GM19240 (cell line): ENCODE results near the gene DGKQ.
"Not testable (repeated sequence)": the region's sequence is repeated elsewhere in the genome, so short reads cannot be mapped to it uniquely, and the experiment has no call there.

Experiments
- DNase-seq: peaks from one replicate; pipeline ENCODE4 v3.0.0; 2011; ENCODE audit warnings: low spot score; ENCODE audit not compliant: insufficient read length

The DGKQ gene

GRCh38 chr4:978957-979701 is 5.8 kb upstream of the DGKQ start:
- DNase-seq: no peak

GRCh38 chr4:976016-976415 is 2.6 kb upstream of the DGKQ start:
- not testable (repeated sequence) for DNase-seq

- no peak for DNase-seq
Observed at GRCh38 chr4:974668-975067, 1.3 kb upstream of the DGKQ start.

GRCh38 chr4:972651-973424 is 531 bp downstream of the DGKQ start:
- DNase-seq: peak; percentile 65

- DNase-seq: no peak
Observed at GRCh38 chr4:971666-972500, 1.5 kb downstream of the DGKQ start.

GRCh38 chr4:970854-971520 is 2.4 kb downstream of the DGKQ start:
- DNase-seq: no peak

- DNase-seq: no peak
Observed at GRCh38 chr4:970046-970745, 3.2 kb downstream of the DGKQ start.

GRCh38 chr4:968621-969394 is 4.6 kb downstream of the DGKQ start:
- no peak for DNase-seq

- DNase-seq: no peak
Observed at GRCh38 chr4:968221-968620, 5.1 kb downstream of the DGKQ start.

- no peak for DNase-seq
Observed at GRCh38 chr4:967113-968104, 6.0 kb downstream of the DGKQ start.

- DNase-seq: no peak
Observed at GRCh38 chr4:966266-967112, 6.9 kb downstream of the DGKQ start.

- DNase-seq: no peak
Observed at GRCh38 chr4:965766-966134, 7.6 kb downstream of the DGKQ start.

- DNase-seq: no peak
Observed at GRCh38 chr4:965048-965765, 8.2 kb downstream of the DGKQ start.

GRCh38 chr4:964346-965025 is 8.9 kb downstream of the DGKQ start:
- DNase-seq: no peak

GRCh38 chr4:963276-964225 is 9.8 kb downstream of the DGKQ start:
- no peak for DNase-seq
